ENCODE data around the gene C11orf68.

- TF ChIP-seq, protein P1, sequence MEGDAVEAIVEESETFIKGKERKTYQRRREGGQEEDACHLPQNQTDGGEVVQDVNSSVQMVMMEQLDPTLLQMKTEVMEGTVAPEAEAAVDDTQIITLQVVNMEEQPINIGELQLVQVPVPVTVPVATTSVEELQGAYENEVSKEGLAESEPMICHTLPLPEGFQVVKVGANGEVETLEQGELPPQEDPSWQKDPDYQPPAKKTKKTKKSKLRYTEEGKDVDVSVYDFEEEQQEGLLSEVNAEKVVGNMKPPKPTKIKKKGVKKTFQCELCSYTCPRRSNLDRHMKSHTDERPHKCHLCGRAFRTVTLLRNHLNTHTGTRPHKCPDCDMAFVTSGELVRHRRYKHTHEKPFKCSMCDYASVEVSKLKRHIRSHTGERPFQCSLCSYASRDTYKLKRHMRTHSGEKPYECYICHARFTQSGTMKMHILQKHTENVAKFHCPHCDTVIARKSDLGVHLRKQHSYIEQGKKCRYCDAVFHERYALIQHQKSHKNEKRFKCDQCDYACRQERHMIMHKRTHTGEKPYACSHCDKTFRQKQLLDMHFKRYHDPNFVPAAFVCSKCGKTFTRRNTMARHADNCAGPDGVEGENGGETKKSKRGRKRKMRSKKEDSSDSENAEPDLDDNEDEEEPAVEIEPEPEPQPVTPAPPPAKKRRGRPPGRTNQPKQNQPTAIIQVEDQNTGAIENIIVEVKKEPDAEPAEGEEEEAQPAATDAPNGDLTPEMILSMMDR (IDR thresholded peaks at IDR 0.05 in 8 of 11, conservative IDR thresholded peaks at IDR 0.05 in 3 of 11): no peak
- no peak for TF ChIP-seq POLR2A (IDR thresholded peaks at IDR 0.05)
- TF ChIP-seq POLR2AphosphoS5 (IDR thresholded peaks at IDR 0.05): peak; percentile 62 to 86 (median 74)
Observed at GRCh38 chr11:65900125-65900898, 18.6 kb downstream of the C11orf68 start, which contains the start of gene FOSL1.
